ENCODE data around the gene EPHA6.
"Not testable (repeated sequence)": the region's sequence is repeated elsewhere in the genome, so short reads cannot be mapped to it uniquely, and the experiment has no call there.

Gene EPHA6

DNA sequence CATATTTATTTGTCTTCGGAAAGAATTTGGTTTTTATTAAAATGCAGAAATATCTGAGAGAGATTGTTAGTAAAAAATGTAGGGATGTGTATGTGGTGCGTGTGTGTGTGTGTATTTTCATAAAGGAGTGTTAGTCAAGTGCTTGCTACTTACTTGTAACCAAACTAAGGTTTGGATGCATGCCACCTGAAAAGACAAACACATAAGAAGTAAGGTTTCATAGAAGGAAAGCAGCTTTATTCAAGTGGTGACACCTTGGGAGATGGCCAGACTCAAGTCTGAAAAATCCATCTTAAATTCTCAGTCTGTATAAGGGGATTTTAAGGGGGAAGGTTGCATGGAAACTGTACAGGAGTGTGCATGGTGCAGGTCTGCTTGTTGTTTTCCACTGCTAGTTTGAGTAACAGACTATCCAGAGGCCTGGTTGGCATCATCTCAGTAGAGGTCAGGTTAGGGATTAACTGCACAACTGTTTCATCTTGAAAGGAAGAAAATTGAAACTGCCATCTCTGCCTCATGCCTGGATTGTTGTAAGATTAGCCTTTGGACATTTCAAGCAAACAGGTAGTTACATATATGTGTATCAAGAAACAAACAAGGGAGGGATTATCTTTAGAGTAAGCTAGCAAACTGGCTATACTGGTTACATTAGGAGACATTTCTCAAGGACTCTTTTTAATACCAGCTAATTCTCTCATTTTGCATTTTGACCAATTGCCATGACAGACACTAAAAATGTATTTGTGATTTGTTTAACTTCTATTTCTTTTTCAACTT, 196.7 kb downstream of the EPHA6 start:
- in situ Hi-C loops (cut with MboI; ENCODE audit: low sequenced_read_pairs) = no loop called here
- no peaks in the 10 kb centered on the region for H3K27me3 ChIP-seq (ENCODE audit: low read depth)
- no peaks in the 10 kb centered on the region for H3K9me3 ChIP-seq
- no peaks in the 10 kb centered on the region for H3K36me3 ChIP-seq (replicated peaks)
- no peak overlapping the region for H3K4me3 ChIP-seq
- DNase-seq (ENCODE audit: low spot score in 2 of 2) = no peak
- no peaks in the 10 kb centered on the region for H3K4me1 ChIP-seq

DNA sequence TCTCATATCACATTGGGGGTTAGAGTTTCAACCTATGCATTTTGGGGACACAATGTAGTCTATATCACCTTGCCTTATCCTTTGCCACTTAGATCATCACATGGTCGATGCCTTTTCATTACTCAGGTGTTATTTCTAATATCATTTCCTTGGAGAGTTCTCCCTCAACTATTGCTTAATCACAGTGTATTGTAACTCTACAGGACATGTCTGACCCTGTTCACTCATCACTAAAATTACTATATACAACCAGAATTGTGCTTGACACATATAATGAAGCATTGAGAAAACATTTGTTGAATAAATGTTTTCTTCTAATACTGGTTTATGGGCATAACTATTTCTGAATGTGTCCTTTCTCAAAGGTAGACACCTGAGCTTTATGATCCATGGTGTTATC, 207.4 kb downstream of the EPHA6 start:
- Histone ChIP-seq H3K36me3 (replicated peaks) (no peaks in the 10 kb centered on the region), H3K9me3 (no peaks in the 10 kb centered on the region), H3K27me3 (ENCODE audit: low read depth) (no peaks in the 10 kb centered on the region), H3K4me1 (no peaks in the 10 kb centered on the region), H3K4me3 (no peak overlapping the region)
- no peak for DNase-seq (ENCODE audit: low spot score in 2 of 2)
- in situ Hi-C loops (cut with MboI; ENCODE audit: low sequenced_read_pairs) = no loop called here

GRCh38 chr3:97025612-97026011, 211.2 kb downstream of the EPHA6 start:
- DNase-seq (ENCODE audit: low spot score in 2 of 2); in situ Hi-C loops (cut with MboI; ENCODE audit: low sequenced_read_pairs); H3K9me3 ChIP-seq; H3K27me3 ChIP-seq (ENCODE audit: low read depth); H3K4me3 ChIP-seq; H3K36me3 ChIP-seq (replicated peaks); H3K4me1 ChIP-seq: not testable (repeated sequence)

- no peaks in the 10 kb centered on the region for H3K9me3 ChIP-seq
- in situ Hi-C loops (cut with MboI; ENCODE audit: low sequenced_read_pairs) = no loop called here
- H3K4me3 ChIP-seq = no peak overlapping the region
- H3K36me3 ChIP-seq (replicated peaks) = no peaks in the 10 kb centered on the region
- no peaks in the 10 kb centered on the region for H3K27me3 ChIP-seq (ENCODE audit: low read depth)
- no peaks in the 10 kb centered on the region for H3K4me1 ChIP-seq
- DNase-seq (ENCODE audit: low spot score in 2 of 2) = no peak
Observed at GRCh38 chr3:97029972-97030371, 215.6 kb downstream of the EPHA6 start.

- Histone ChIP-seq H3K36me3 (replicated peaks) (no peaks in the 10 kb centered on the region), H3K27me3 (ENCODE audit: low read depth) (no peaks in the 10 kb centered on the region), H3K4me1 (no peaks in the 10 kb centered on the region), H3K9me3 (no peaks in the 10 kb centered on the region), H3K4me3 (no peak overlapping the region)
- no peak for DNase-seq (ENCODE audit: low spot score in 2 of 2)
- in situ Hi-C loops (cut with MboI; ENCODE audit: low sequenced_read_pairs) = no loop called here
Observed at GRCh38 chr3:97037294-97037943, 223.0 kb downstream of the EPHA6 start.

GRCh38 chr3:97043411-97043810, 229.0 kb downstream of the EPHA6 start:
- H3K4me1 ChIP-seq = no peaks in the 10 kb centered on the region; the same call in 1 of the 2 replicates
- no peaks in the 10 kb centered on the region for H3K36me3 ChIP-seq (replicated peaks)
- H3K4me3 ChIP-seq = no peak overlapping the region
- no peak for DNase-seq (ENCODE audit: low spot score in 2 of 2)
- in situ Hi-C loops (cut with MboI; ENCODE audit: low sequenced_read_pairs) = no loop called here
- no peaks in the 10 kb centered on the region for H3K9me3 ChIP-seq
- H3K27me3 ChIP-seq (ENCODE audit: low read depth) = no peaks in the 10 kb centered on the region

DNA sequence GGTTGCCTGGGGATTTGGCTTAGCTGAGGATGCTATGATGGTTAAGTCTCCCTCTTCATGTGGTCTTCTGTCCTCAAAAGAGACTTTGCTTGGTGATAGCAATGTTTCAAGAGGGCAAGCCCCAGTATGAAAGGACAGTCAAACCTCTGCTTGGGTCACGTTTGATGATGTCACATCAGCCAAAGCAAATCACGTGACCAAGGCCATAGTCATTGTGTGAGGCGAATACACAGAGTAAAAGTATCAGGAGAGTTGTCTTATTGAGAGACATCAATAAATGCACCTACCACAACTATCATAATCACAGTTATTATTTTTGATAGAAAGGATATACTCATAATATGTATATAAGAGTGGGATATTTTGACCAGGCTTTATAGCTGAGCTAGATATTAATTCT, 243.0 kb downstream of the EPHA6 start:
- Histone ChIP-seq H3K9me3 (no peaks in the 10 kb centered on the region), H3K27me3 (ENCODE audit: low read depth) (no peaks in the 10 kb centered on the region), H3K36me3 (replicated peaks) (no peaks in the 10 kb centered on the region), H3K4me3 (no peak overlapping the region), H3K4me1 (no peaks in the 10 kb centered on the region; the same call in 1 of the 2 replicates)
- no peak for DNase-seq (ENCODE audit: low spot score in 2 of 2)
- in situ Hi-C loops (cut with MboI; ENCODE audit: low sequenced_read_pairs) = no loop called here

DNA sequence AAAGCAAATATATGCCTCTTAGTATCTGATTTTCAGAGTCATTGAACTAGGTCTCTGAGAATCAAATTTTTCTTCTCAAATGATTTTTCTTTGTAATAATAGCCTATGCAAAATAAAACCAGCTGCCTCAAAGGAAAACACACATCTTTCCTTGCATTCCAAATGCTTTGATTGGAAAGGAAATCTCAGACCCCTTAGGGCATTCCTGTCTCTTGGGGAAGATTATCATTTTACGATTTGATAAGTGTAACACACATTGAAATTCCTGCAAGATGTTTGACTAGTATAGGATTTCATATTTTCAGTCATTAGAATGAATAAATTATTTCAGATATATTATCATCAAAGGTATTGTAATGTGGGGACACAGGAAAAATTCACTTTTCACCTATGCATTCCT, 244.8 kb downstream of the EPHA6 start:
- in situ Hi-C loops (cut with MboI; ENCODE audit: low sequenced_read_pairs) = no loop called here
- Histone ChIP-seq H3K36me3 (replicated peaks) (no peaks in the 10 kb centered on the region), H3K4me1 (no peaks in the 10 kb centered on the region; the same call in 1 of the 2 replicates), H3K9me3 (no peaks in the 10 kb centered on the region), H3K27me3 (ENCODE audit: low read depth) (no peaks in the 10 kb centered on the region), H3K4me3 (no peak overlapping the region)
- DNase-seq (ENCODE audit: low spot score in 2 of 2) = no peak

DNA sequence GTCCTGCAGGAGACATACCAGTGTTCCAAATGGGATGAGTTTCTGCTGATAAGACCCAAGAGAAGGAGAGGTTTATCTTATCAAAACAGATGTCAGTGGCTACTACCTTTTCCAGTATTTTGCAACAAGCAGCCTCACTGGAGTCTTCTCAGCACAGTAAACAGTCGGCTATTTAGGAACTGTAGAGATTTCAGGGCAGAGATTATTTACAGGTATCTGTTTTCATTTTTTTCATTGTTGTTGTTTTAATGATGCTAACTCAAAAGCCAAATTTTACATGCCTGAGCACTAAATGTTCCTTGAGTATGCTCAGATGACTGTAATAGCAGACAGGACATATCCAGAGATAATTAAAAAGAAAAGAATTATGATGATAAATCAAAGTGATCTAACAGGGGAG, 252.1 kb downstream of the EPHA6 start:
- Histone ChIP-seq H3K36me3 (replicated peaks) (no peaks in the 10 kb centered on the region), H3K4me1 (no peaks in the 10 kb centered on the region), H3K9me3 (no peaks in the 10 kb centered on the region), H3K4me3 (no peak overlapping the region), H3K27me3 (ENCODE audit: low read depth) (no peaks in the 10 kb centered on the region)
- in situ Hi-C loops (cut with MboI; ENCODE audit: low sequenced_read_pairs) = no loop called here
- no peak for DNase-seq (ENCODE audit: low spot score in 2 of 2)

GRCh38 chr3:97070302-97070701, 255.9 kb downstream of the EPHA6 start:
- no peaks in the 10 kb centered on the region for H3K36me3 ChIP-seq (replicated peaks)
- no peaks in the 10 kb centered on the region for H3K27me3 ChIP-seq (ENCODE audit: low read depth)
- no peaks in the 10 kb centered on the region for H3K9me3 ChIP-seq
- no peaks in the 10 kb centered on the region for H3K4me1 ChIP-seq
- DNase-seq (ENCODE audit: low spot score in 2 of 2) = no peak
- H3K4me3 ChIP-seq = no peak overlapping the region
- in situ Hi-C loops (cut with MboI; ENCODE audit: low sequenced_read_pairs) = no loop called here

DNA sequence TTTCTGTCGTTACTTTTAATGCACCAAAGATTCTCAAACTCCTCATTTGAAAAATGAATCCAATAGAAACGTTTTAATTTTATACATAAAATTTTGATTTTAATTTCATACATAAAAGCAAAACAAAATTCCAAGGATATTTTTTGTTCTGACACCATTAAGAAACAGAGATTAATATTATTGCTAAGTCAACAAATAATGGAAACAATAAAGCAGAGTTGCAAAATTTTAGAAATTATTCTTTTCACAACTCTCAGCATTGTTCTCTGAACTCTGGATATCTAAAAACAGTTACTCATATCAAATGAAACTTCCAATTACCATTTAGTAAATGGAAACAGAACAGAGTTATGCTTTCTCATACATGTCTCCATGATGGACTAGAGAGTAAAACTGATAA, 260.2 kb downstream of the EPHA6 start:
- no peaks in the 10 kb centered on the region for H3K27me3 ChIP-seq (ENCODE audit: low read depth)
- H3K4me1 ChIP-seq = no peaks in the 10 kb centered on the region
- H3K4me3 ChIP-seq = no peak overlapping the region
- H3K9me3 ChIP-seq = no peaks in the 10 kb centered on the region
- DNase-seq (ENCODE audit: low spot score in 2 of 2) = no peak
- in situ Hi-C loops (cut with MboI; ENCODE audit: low sequenced_read_pairs) = no loop called here
- no peaks in the 10 kb centered on the region for H3K36me3 ChIP-seq (replicated peaks)

DNA sequence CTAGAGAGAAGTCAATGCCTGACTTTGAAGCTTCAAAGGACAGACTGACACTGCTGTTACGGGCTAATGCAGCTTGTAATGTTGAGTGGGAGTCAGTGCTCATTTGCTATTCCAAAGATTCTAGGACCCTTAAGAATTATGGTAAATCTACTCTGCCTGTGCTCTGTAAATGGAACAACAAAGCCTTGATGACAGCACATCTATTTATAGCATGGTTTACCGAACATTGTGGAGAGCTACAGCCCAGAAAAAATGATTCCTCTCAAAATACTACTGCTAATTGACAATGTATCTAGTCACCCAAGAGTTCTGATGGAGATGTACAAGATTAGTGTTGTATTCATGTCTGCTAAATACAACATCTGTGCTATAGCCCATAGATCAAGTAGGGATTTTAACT, 262.3 kb downstream of the EPHA6 start:
- Histone ChIP-seq H3K36me3 (replicated peaks) (no peaks in the 10 kb centered on the region), H3K4me3 (no peak overlapping the region), H3K4me1 (no peaks in the 10 kb centered on the region), H3K27me3 (ENCODE audit: low read depth) (no peaks in the 10 kb centered on the region), H3K9me3 (no peaks in the 10 kb centered on the region)
- in situ Hi-C loops (cut with MboI; ENCODE audit: low sequenced_read_pairs) = no loop called here
- no peak for DNase-seq (ENCODE audit: low spot score in 2 of 2)

DNA sequence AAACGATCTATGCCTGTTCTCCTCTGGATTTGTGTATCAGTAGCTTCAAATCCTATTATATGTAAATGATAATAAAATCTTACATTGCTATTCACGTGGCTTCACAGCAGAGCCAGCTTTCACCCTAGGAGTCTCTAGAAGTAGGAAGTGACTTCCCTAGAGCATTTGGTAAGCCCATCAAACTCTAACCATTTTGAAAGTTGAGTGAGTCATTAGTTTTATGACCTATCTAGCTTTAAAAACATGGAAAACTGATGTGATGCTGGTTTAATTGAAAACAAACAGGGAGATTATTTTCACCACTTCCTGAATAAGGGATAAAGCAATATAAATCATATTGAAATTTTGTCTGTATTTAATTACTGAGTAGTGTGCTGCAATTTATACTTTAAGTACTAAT, 275.2 kb downstream of the EPHA6 start:
- no peak for DNase-seq (ENCODE audit: low spot score in 2 of 2)
- Histone ChIP-seq H3K4me3 (no peak overlapping the region), H3K27me3 (ENCODE audit: low read depth) (no peaks in the 10 kb centered on the region), H3K36me3 (replicated peaks) (no peaks in the 10 kb centered on the region), H3K4me1 (no peaks in the 10 kb centered on the region), H3K9me3 (no peaks in the 10 kb centered on the region)
- in situ Hi-C loops (cut with MboI; ENCODE audit: low sequenced_read_pairs) = no loop called here

DNA sequence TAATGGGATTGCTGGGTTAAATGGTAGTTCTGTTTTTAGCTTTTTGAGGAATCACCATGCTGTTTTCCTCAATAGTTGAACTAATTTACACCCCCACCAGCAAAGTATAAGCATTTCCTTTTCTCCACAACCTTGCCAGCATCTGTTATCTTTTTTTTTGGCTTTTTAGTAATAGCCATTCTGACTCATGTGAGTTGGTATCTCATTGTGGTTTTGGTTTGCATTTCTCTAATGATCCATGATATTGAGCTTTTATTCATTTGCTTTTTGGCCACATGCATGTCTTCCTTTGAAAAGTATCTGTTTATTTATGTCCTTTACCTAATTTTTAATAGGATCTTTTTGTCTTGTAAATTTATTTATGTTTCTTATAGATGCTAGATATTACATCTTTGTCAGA, 288.2 kb downstream of the EPHA6 start:
- no peaks in the 10 kb centered on the region for H3K9me3 ChIP-seq
- in situ Hi-C loops (cut with MboI; ENCODE audit: low sequenced_read_pairs) = no loop called here

More for the DNA sequence above, 288.2 kb downstream of the EPHA6 start:
- no peaks in the 10 kb centered on the region for H3K36me3 ChIP-seq (replicated peaks)
- no peak overlapping the region for H3K4me3 ChIP-seq
- DNase-seq (ENCODE audit: low spot score in 2 of 2) = no peak
- H3K4me1 ChIP-seq = no peaks in the 10 kb centered on the region
- H3K27me3 ChIP-seq (ENCODE audit: low read depth) = no peaks in the 10 kb centered on the region
